GM18520 (cell line): ENCODE measurements around the gene KCNK1.

Source experiments
- ATAC-seq: cut with Tn5 transposase; IDR thresholded peaks from one replicate; pipeline ENCODE4 v1.9.1; 2021; ENCODE audit not compliant: unreplicated experiment

Gene KCNK1

GRCh38 chr1:233695901-233696300, 82.0 kb downstream of the KCNK1 start:
- peak; percentile 65 for ATAC-seq

- no peak for ATAC-seq
Measured at GRCh38 chr1:233700338-233700737, 86.4 kb downstream of the KCNK1 start.

- no peak for ATAC-seq
Measured at GRCh38 chr1:233704170-233704897, 90.4 kb downstream of the KCNK1 start.

- no peak for ATAC-seq
Measured at GRCh38 chr1:233704898-233705723, 91.2 kb downstream of the KCNK1 start.

- ATAC-seq: no peak
Measured at GRCh38 chr1:233707153-233707879, 93.4 kb downstream of the KCNK1 start.

- no peak for ATAC-seq
Measured at GRCh38 chr1:233707880-233708815, 94.2 kb downstream of the KCNK1 start.

GRCh38 chr1:233710031-233710430, 96.1 kb downstream of the KCNK1 start:
- no peak for ATAC-seq

GRCh38 chr1:233710507-233710906, 96.6 kb downstream of the KCNK1 start:
- no peak for ATAC-seq

GRCh38 chr1:233714631-233715217, 100.8 kb downstream of the KCNK1 start:
- ATAC-seq: no peak

- no peak for ATAC-seq
Measured at GRCh38 chr1:233718057-233718456, 104.2 kb downstream of the KCNK1 start.

- no peak for ATAC-seq
Measured at GRCh38 chr1:233719655-233720341, 105.9 kb downstream of the KCNK1 start.

GRCh38 chr1:233721004-233721595, 107.2 kb downstream of the KCNK1 start:
- ATAC-seq: no peak
